ENCODE measurements around the gene LIN9.

LIN9 gene

DNA sequence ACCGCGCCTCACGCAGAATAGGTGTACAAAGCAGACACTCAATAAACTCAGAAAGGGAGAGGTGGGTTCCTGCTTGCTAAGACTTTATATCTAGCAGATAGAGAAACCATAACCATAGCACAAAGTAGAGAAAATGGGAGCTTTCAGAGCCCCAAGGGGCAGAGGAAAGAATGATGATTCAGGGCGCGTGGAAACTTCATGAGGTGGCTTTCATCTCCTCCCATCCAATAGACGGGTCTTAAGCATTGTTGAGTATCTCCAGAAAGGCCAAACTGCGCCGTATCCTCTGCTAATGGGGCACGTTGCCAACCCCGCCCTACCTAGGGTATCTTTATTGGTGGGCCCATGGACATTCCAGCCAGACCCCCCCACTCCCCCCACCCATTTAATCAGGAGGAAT, 86.3 kb downstream of the LIN9 start:
- Histone ChIP-seq H3K27ac (ENCODE audit: insufficient read depth, low read length, poor library complexity, severe bottlenecking) (no peak overlapping the region), H3K9me3 (ENCODE audit: control insufficient read depth, low read length) (no peaks in the 10 kb centered on the region), H3K4me3 (ENCODE audit: insufficient read depth, low read depth, low read length, poor library complexity, severe bottlenecking) (no peak overlapping the region), H3K36me3 (ENCODE audit: control insufficient read depth, insufficient read depth, low read length) (no peaks in the 10 kb centered on the region), H3K4me1 (ENCODE audit: control insufficient read depth, insufficient read depth, low read length, poor library complexity, severe bottlenecking) (peaks cover 4% of the 10 kb centered on the region), H3K27me3 (replicated peaks; ENCODE audit: control insufficient read depth, insufficient read depth, low read length, poor library complexity, severe bottlenecking) (peaks cover 16% of the 10 kb centered on the region)
- DNase-seq = no peak

DNA sequence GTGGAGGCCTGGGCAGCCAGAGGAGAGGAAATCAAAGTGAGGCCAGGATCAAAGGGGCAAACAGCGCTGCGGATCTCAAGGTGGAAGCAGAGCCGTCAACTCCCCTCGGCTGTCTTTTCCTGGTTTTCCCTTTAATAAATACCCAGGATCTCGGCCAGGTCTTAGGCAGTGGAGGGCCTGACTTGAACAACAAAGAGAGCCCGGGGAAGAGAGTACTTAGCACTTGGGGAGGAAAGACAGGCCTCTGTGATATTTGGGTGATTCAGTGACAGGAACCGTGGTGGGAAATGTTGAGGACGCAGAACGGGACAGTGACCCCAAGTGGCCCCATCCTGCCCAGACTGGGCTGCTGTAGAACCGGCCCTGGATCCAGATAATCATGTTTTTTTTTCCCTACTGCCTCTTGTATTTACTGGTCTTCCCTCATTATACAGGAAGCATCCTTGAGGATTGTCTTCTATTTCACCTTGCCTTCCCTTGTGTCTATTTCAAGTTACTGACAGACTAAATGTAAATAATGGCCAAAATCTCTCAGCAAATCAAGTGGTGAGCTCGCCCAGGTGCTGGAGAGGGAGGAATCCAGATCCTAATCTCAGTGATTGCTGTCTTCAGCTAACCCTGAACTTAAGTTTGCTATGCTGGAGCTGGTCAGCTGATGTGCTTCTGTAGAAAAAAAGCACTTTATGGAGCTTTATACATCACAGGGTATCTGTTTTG, 88.3 kb downstream of the LIN9 start:
- Histone ChIP-seq H3K4me1 (ENCODE audit: control insufficient read depth, insufficient read depth, low read length, poor library complexity, severe bottlenecking) (peaks cover 4% of the 10 kb centered on the region), H3K4me3 (ENCODE audit: insufficient read depth, low read depth, low read length, poor library complexity, severe bottlenecking) (no peak overlapping the region), H3K36me3 (ENCODE audit: control insufficient read depth, insufficient read depth, low read length) (no peaks in the 10 kb centered on the region), H3K9me3 (ENCODE audit: control insufficient read depth, low read length) (no peaks in the 10 kb centered on the region), H3K27ac (ENCODE audit: insufficient read depth, low read length, poor library complexity, severe bottlenecking) (no peak overlapping the region), H3K27me3 (replicated peaks; ENCODE audit: control insufficient read depth, insufficient read depth, low read length, poor library complexity, severe bottlenecking) (peaks cover 16% of the 10 kb centered on the region)
- no peak for DNase-seq

DNA sequence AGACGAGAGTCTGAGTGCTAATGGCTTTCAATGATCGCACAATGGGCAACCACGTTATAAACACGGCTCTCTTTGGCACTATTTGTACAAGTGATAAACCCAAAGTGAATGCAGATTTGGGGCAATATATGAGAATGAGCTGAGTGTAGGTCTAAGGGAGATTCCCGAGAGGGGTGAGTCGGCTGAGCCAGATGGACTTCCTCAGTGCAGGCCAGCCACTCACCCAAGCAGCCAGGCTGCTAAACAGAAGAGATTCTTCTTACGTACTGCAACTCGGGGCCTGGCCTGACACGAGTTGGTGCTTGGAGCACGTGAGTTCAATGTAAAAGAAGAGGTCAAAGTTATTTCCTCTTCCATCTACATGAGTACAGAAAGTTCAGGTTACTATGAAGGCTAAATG, 91.7 kb downstream of the LIN9 start:
- Histone ChIP-seq H3K27ac (ENCODE audit: insufficient read depth, low read length, poor library complexity, severe bottlenecking) (no peak overlapping the region), H3K36me3 (ENCODE audit: control insufficient read depth, insufficient read depth, low read length) (no peaks in the 10 kb centered on the region), H3K9me3 (ENCODE audit: control insufficient read depth, low read length) (no peaks in the 10 kb centered on the region), H3K4me3 (ENCODE audit: insufficient read depth, low read depth, low read length, poor library complexity, severe bottlenecking) (no peak overlapping the region), H3K27me3 (replicated peaks; ENCODE audit: control insufficient read depth, insufficient read depth, low read length, poor library complexity, severe bottlenecking) (no peaks in the 10 kb centered on the region), H3K4me1 (ENCODE audit: control insufficient read depth, insufficient read depth, low read length, poor library complexity, severe bottlenecking) (no peaks in the 10 kb centered on the region)
- no peak for DNase-seq

DNA sequence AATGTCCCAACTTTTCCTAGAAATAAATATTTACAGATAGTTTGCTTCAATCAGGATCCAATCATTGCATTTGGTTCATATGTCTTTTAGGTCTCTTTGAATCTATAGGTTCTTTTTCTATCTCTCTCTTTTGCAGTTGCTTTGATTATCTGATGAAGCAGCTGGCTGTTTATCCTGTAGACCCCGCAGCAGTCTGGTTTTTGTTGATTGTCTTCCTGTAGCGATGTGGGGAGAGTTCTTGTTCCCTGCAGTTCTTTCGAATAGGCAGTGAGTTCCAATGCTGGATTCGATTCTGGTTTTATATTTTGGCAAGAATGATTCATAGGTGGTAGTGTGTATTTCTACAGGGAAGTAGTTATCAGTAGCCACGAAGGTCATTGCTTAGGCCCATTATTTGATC, 92.9 kb downstream of the LIN9 start:
- Histone ChIP-seq H3K36me3 (ENCODE audit: control insufficient read depth, insufficient read depth, low read length) (no peaks in the 10 kb centered on the region), H3K9me3 (ENCODE audit: control insufficient read depth, low read length) (no peaks in the 10 kb centered on the region), H3K4me1 (ENCODE audit: control insufficient read depth, insufficient read depth, low read length, poor library complexity, severe bottlenecking) (no peaks in the 10 kb centered on the region), H3K27ac (ENCODE audit: insufficient read depth, low read length, poor library complexity, severe bottlenecking) (no peak overlapping the region), H3K4me3 (ENCODE audit: insufficient read depth, low read depth, low read length, poor library complexity, severe bottlenecking) (no peak overlapping the region), H3K27me3 (replicated peaks; ENCODE audit: control insufficient read depth, insufficient read depth, low read length, poor library complexity, severe bottlenecking) (no peaks in the 10 kb centered on the region)
- no peak for DNase-seq

DNA sequence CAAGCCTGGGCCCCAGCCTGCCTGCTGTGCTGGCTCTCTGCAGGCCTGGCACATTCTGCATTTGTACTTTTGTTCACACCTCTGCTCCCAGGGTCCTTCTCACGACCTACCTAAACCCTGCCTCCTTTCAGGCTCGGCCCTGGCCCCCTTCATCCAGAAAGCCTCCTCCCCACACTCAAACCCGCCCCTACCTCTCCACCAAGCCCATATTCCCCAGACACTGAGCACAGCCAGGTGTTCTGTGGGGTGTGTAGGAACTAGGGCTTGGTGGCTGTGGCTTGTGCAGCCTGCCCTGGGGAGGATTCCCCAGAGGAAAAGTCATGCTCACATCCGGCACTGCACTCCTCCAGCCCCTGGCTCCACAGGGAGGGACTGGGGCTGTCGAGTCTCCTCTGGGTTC, 93.7 kb downstream of the LIN9 start:
- Histone ChIP-seq H3K9me3 (ENCODE audit: control insufficient read depth, low read length) (no peaks in the 10 kb centered on the region), H3K27ac (ENCODE audit: insufficient read depth, low read length, poor library complexity, severe bottlenecking) (no peak overlapping the region)
- DNase-seq = no peak

DNA sequence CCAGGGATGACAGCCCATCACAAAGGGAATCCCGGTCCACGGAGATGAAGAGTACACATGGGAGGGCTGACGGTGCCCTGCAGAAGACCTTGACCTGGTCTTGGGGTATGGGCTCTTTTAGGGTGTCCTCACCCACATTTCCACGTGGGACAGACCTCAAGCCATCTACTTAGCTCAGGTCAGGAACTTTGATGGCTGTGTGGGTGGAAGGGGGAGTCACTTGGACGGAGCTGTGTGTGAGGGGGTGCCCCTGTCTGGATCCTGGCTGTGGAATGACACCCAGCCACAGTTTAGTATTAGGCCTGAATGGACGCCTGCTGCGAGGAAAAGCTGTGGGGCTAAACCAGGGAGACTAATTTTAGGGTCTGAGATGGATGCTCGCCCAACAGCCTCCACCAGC, 96.4 kb downstream of the LIN9 start:
- H3K4me3 ChIP-seq (ENCODE audit: insufficient read depth, low read depth, low read length, poor library complexity, severe bottlenecking) = no peak overlapping the region
- H3K27me3 ChIP-seq (replicated peaks; ENCODE audit: control insufficient read depth, insufficient read depth, low read length, poor library complexity, severe bottlenecking) = no peaks in the 10 kb centered on the region
- H3K4me1 ChIP-seq (ENCODE audit: control insufficient read depth, insufficient read depth, low read length, poor library complexity, severe bottlenecking) = no peaks in the 10 kb centered on the region
- no peaks in the 10 kb centered on the region for H3K36me3 ChIP-seq (ENCODE audit: control insufficient read depth, insufficient read depth, low read length)
- DNase-seq = no peak
- no peak overlapping the region for H3K27ac ChIP-seq (ENCODE audit: insufficient read depth, low read length, poor library complexity, severe bottlenecking)
- H3K9me3 ChIP-seq (ENCODE audit: control insufficient read depth, low read length) = no peaks in the 10 kb centered on the region

More for the DNA sequence above, 93.7 kb downstream of the LIN9 start:
- H3K27me3 ChIP-seq (replicated peaks; ENCODE audit: control insufficient read depth, insufficient read depth, low read length, poor library complexity, severe bottlenecking) = no peaks in the 10 kb centered on the region
- no peak overlapping the region for H3K4me3 ChIP-seq (ENCODE audit: insufficient read depth, low read depth, low read length, poor library complexity, severe bottlenecking)
- no peaks in the 10 kb centered on the region for H3K4me1 ChIP-seq (ENCODE audit: control insufficient read depth, insufficient read depth, low read length, poor library complexity, severe bottlenecking)
- H3K36me3 ChIP-seq (ENCODE audit: control insufficient read depth, insufficient read depth, low read length) = no peaks in the 10 kb centered on the region

DNA sequence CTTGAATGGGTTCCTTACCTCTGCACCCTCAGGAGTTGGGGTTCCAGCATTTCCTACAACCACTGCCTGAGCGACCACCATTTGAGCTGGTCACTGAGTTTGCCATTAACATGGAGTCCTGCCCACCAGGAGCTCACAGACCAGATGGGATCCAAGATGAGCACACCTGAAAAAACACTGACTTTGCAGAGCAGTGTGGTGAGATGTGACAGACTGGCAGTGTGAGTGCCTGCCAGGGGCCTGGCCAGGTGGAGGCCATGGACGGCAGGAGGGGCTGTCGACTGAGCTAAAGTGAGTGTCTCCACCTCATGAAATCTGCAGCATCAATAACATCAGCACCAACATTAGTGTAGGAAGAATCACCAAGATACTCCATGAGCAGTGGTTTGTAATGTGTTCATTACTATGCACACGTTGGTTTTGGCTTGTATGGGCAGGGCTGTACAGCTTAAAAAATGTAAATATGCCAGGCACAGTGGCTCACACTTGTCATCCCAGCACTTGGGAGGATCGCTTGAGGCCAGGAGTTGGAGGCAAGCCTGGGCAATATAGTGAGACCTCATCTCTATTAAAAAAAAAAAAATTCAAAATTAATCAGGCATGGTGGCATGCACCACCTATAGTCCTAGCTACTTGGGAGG, 97.7 kb downstream of the LIN9 start:
- no peak overlapping the region for H3K27ac ChIP-seq (ENCODE audit: insufficient read depth, low read length, poor library complexity, severe bottlenecking)
- no peaks in the 10 kb centered on the region for H3K27me3 ChIP-seq (replicated peaks; ENCODE audit: control insufficient read depth, insufficient read depth, low read length, poor library complexity, severe bottlenecking)
- no peaks in the 10 kb centered on the region for H3K36me3 ChIP-seq (ENCODE audit: control insufficient read depth, insufficient read depth, low read length)
- no peaks in the 10 kb centered on the region for H3K4me1 ChIP-seq (ENCODE audit: control insufficient read depth, insufficient read depth, low read length, poor library complexity, severe bottlenecking)
- no peak overlapping the region for H3K4me3 ChIP-seq (ENCODE audit: insufficient read depth, low read depth, low read length, poor library complexity, severe bottlenecking)
- DNase-seq = no peak
- H3K9me3 ChIP-seq (ENCODE audit: control insufficient read depth, low read length) = no peaks in the 10 kb centered on the region

DNA sequence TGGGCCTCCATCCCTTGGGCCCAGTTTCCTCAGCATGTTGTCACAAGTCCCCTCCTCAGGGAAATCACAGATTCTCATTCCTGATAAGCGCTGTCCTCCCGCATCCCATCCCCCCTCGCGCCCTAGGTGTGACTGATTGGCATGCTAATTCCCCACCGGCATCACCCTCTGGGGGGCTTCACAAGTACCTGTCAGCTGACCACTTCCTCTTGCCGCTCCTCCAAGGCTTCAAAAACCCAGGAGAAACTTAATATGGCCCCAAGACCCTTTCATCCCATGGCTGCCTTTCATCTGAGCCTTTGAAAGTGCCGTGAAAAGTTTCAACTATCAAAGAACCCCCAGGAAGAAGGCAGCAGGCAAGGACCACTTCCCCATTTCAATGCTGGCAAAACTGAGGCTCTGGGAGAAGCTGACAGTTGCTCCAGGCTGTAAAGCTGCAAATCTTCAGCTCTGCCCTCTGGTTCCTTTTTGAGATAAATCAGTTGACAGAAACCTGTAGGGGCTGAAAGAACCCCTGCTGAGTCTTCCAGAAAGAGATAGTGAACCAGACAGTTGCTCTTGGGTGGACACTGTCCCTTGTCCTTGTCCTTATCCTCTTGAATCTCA, 98.3 kb downstream of the LIN9 start:
- no peaks in the 10 kb centered on the region for H3K36me3 ChIP-seq (ENCODE audit: control insufficient read depth, insufficient read depth, low read length)
- H3K27me3 ChIP-seq (replicated peaks; ENCODE audit: control insufficient read depth, insufficient read depth, low read length, poor library complexity, severe bottlenecking) = no peaks in the 10 kb centered on the region
- no peaks in the 10 kb centered on the region for H3K9me3 ChIP-seq (ENCODE audit: control insufficient read depth, low read length)
- H3K27ac ChIP-seq (ENCODE audit: insufficient read depth, low read length, poor library complexity, severe bottlenecking) = no peak overlapping the region
- no peak for DNase-seq
- H3K4me1 ChIP-seq (ENCODE audit: control insufficient read depth, insufficient read depth, low read length, poor library complexity, severe bottlenecking) = no peaks in the 10 kb centered on the region
- H3K4me3 ChIP-seq (ENCODE audit: insufficient read depth, low read depth, low read length, poor library complexity, severe bottlenecking) = no peak overlapping the region

DNA sequence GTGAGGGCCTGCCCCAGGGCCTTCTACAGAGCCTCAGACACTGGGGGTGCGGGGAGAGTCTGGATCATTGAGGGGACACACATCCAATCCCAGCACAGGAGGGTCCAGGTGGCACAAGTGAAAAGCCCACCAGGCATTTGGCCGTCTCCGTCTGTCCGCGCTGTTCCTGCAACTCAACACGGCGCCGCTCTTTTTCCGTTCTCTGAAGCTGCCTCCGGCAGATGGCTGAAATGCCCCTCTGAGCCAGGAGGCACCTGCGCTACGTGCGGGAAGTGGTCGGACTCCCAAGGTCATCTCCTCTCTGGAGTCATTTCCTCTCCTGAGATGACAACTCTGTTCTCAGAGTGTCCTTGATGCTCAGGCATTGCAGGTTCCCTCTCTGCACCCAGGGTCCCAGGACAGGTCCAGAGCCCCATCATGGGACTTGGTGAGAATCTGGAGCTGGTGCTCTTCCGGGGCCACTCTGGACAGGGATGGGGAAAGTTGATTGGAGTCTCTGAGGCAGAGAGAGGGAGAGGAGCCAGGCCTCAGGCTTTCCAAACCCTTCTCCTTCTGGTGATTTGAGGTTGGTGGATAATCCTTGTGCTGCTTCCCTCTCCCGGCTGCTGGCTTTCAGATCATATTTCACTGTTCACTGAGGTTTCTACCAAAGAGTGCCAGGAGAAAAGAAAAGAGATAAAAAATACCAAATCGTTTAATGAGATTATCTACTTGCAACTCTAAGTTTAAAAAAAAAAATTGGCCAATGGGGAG, 99.5 kb downstream of the LIN9 start:
- Histone ChIP-seq H3K27ac (ENCODE audit: insufficient read depth, low read length, poor library complexity, severe bottlenecking) (no peak overlapping the region), H3K27me3 (replicated peaks; ENCODE audit: control insufficient read depth, insufficient read depth, low read length, poor library complexity, severe bottlenecking) (no peaks in the 10 kb centered on the region), H3K36me3 (ENCODE audit: control insufficient read depth, insufficient read depth, low read length) (no peaks in the 10 kb centered on the region), H3K4me3 (ENCODE audit: insufficient read depth, low read depth, low read length, poor library complexity, severe bottlenecking) (no peak overlapping the region), H3K9me3 (ENCODE audit: control insufficient read depth, low read length) (no peaks in the 10 kb centered on the region), H3K4me1 (ENCODE audit: control insufficient read depth, insufficient read depth, low read length, poor library complexity, severe bottlenecking) (no peaks in the 10 kb centered on the region)
- no peak for DNase-seq

DNA sequence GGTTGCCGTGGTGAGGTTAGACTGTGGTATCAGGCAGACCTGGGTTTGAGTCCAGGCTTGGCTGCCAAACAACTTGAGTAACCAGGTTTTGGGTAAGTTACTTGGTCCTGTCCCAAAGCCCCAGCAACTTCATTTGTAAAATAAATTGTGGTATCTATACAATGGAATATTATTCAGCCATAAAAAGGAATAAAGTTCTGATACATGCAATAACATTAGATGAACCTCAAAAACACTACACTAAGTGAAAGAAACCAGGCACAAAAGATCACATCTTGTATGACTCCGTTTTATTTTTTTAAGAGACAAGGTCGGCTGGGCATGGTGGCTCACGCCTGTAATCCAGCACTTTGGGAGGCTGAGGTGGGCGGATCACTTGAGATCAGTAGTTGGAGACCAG, 101.9 kb downstream of the LIN9 start:
- no peak for DNase-seq

More for the DNA sequence above, 101.9 kb downstream of the LIN9 start:
- Histone ChIP-seq H3K36me3 (ENCODE audit: control insufficient read depth, insufficient read depth, low read length) (no peaks in the 10 kb centered on the region), H3K27ac (ENCODE audit: insufficient read depth, low read length, poor library complexity, severe bottlenecking) (no peak overlapping the region), H3K4me1 (ENCODE audit: control insufficient read depth, insufficient read depth, low read length, poor library complexity, severe bottlenecking) (no peaks in the 10 kb centered on the region), H3K27me3 (replicated peaks; ENCODE audit: control insufficient read depth, insufficient read depth, low read length, poor library complexity, severe bottlenecking) (no peaks in the 10 kb centered on the region), H3K9me3 (ENCODE audit: control insufficient read depth, low read length) (no peaks in the 10 kb centered on the region), H3K4me3 (ENCODE audit: insufficient read depth, low read depth, low read length, poor library complexity, severe bottlenecking) (no peak overlapping the region)

All from effector memory CD4-positive, alpha-beta T cell (primary cell).